ENCODE measurements around the gene MYOG.

MYOG gene

DNA sequence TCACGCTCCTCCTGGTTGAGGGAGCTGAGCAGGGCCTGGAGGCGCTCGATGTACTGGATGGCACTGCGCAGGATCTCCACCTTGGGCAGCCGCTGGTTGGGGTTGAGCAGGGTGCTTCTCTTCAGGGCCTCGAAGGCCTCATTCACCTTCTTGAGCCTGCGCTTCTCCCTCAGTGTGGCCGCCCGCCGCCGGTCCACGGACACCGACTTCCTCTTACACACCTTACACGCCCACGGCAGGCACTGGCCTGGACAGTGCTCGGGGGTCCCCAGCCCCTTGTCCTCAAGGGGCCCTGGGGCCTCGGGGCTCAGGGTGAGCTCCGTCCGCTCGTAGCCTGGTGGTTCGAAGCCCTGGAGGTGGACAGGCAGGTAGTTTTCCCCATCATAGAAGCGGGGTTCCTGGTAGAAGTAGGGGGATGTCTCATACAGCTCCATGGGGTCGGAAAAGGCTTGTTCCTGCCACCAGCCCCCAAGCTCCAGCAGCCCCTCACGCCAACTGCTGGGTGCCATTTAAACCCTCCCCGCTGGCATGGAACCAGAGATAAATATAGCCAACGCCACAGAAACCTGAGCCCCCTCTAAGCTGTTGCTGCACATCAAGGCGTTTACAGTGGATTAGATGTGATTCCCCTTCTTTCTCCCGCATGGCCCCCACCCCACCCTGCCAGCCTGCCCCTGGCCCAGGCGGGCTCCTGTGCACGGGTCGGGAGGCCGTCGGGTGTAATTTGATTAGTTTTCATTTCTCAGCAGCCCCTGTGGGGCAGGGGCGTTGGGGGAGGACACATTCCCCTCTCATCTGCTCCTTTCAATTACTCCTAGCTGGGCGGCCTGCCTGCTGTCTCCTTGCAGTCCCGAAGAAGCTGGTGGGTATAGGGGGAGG lies at the start of gene MYOG:
Gene MYOG, minus strand, starts transcription at position 485 of the 879 bp plus-strand sequence. Its CDS starts 51 bp downstream, at position 434.
- no peak within 1 kb of the TSS for H3K4me3 ChIP-seq (replicated peaks; ENCODE audit: low read depth, low read length)
- no peak for DNase-seq (ENCODE audit: extremely low read depth, low read depth)

DNA sequence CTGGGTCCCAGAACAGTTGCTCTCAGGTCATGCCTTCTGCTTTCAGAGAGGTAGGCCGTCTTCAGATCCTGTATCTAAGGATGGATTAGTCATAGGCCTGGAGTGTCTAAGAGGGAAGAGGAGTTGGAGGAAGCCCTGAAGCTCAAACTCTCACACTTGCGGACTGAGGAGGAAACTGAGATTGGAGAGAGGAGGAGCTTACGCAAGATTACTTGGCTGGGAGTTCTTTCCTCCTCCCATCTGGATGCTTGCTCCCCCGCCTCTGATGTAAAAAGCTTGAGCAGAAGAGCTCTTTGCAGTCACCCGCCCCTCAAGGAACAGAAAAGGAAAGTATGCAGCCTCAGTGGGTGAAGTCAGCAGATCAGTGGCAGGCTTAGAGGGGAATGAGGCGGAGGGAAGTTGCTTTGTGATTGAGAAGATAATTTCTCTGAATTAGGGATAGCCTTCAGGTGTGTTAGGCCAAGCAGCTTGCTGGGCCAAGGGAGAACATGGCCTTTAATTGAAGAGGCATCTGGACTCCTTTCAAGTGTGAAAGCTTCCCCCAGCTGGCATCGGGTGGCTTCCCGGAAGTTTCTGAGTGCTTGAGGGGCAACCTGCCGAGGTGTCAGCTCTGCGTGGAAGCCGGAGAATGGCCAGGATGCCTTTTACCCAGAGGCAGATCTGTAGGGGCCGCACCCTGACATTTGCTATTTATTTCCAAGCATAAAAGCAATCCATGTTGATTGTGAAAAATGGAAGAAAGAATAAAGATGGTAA lies 48.3 kb upstream of the MYOG start:
- no peak for DNase-seq (ENCODE audit: extremely low read depth, low read depth)
- TF ChIP-seq, protein P1, sequence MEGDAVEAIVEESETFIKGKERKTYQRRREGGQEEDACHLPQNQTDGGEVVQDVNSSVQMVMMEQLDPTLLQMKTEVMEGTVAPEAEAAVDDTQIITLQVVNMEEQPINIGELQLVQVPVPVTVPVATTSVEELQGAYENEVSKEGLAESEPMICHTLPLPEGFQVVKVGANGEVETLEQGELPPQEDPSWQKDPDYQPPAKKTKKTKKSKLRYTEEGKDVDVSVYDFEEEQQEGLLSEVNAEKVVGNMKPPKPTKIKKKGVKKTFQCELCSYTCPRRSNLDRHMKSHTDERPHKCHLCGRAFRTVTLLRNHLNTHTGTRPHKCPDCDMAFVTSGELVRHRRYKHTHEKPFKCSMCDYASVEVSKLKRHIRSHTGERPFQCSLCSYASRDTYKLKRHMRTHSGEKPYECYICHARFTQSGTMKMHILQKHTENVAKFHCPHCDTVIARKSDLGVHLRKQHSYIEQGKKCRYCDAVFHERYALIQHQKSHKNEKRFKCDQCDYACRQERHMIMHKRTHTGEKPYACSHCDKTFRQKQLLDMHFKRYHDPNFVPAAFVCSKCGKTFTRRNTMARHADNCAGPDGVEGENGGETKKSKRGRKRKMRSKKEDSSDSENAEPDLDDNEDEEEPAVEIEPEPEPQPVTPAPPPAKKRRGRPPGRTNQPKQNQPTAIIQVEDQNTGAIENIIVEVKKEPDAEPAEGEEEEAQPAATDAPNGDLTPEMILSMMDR (IDR thresholded peaks at IDR 0.05; ENCODE audit: low read depth, low read length, missing control alignments) = no peak
- H3K4me3 ChIP-seq (replicated peaks; ENCODE audit: low read depth, low read length) = no peak overlapping the region

More for the DNA sequence above, at the start of gene MYOG:
- TF ChIP-seq, protein P1 (IDR thresholded peaks at IDR 0.05; ENCODE audit: low read depth, low read length, missing control alignments) = no peak

DNA sequence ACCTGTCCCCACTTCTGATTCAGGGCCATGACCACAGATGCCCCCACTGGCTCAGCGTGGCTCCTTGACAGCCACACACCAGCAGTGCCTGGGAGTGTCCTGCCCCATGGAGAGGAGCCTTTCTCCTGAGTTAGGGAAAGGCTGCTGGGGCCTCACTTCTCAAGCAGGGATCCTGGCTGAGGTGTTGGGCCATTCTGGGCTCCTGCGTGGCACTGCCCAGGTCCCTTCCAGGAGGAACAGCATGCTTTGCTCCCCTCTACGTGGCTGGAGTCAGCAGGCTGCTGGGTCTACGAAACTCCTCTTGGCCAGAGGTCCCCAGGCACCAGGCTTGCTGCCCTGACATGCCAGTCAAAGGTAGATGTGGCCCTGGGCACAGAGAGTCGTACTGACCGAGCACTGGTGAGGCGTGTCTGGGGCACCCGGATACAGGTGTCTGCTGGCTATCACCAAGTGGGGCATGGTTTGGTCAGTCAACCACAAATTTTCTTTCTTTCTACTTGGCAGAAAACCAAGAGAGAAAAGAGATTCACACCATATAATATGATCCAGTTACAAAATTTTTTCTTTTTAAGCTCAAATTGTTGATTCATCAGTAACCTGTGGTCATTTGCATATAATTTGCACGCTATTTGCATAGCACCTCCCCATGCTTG lies 45.9 kb upstream of the MYOG start:
- TF ChIP-seq, protein P1 (IDR thresholded peaks at IDR 0.05; ENCODE audit: low read depth, low read length, missing control alignments) = no peak
- DNase-seq (ENCODE audit: extremely low read depth, low read depth) = no peak
- H3K4me3 ChIP-seq (replicated peaks; ENCODE audit: low read depth, low read length) = no peak overlapping the region

DNA sequence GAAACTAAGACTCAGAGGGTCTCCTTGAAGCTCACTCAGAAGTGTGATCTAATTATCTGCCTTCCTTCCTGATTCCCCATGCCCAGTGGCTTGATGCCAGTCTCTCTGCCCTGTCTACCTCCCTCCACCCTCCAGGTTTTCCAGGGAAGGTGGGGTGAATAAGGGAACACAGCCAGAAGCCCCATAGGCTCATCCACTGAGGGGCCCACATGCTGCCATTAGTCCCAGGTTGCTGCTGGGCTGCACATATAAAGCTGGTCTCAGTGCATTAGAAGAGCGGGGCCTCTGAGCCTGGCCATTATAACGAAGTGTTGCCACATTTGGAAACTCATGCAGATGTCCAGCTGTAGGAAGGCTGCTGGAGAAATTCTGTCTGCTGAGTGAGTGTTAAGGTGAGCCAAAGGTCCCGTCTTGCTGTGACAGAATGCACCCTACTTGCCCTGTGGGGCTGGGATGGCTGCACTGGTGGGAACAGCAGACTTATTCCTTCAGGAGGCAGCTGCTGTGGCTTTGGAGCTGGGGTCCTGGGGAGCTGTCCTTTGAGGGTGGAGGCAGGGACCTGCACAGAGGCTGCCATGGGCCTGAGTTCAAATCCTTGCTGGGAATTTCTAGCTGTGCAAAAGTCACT lies 44.7 kb upstream of the MYOG start:
- TF ChIP-seq, protein P1 (IDR thresholded peaks at IDR 0.05; ENCODE audit: low read depth, low read length, missing control alignments) = no peak
- H3K4me3 ChIP-seq (replicated peaks; ENCODE audit: low read depth, low read length) = no peak overlapping the region
- DNase-seq (ENCODE audit: extremely low read depth, low read depth) = no peak

DNA sequence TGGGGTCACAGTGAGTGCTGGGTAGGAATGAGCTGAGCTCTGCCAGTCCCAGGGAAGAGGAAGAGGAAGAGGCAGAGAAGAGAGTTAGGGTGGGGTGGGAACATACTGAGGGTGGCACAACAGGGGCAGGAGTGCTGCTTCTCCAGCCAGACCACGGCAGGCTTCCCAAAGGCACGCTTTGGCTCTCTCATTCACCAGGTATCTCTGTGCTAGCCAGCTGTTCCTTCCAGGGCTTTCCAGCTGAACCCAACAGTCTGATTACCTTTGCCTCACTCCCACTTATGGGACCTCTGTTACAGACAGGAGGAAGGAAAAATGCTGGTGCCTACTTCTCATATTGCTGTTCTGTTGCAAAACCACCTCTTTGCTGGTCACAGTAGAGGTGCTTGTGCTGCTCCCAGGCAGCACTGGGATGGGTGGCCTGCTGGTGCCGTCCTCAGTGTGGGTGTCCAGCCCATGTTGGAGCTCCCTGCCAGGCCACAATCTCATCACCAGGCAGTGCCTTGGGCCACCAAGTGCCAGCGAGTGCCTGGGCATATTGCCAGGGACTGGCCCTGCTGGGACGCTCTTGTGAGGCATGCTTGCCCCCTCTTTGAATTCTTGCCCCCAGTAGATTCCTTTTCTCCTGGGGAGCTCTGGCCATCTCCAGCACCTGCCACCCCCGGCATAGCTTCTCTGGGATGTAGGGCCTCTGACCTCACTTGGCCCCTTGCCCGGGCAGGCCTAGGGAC lies 43.9 kb upstream of the MYOG start:
- no peak overlapping the region for H3K4me3 ChIP-seq (replicated peaks; ENCODE audit: low read depth, low read length)
- no peak for DNase-seq (ENCODE audit: extremely low read depth, low read depth)
- TF ChIP-seq, protein P1 (IDR thresholded peaks at IDR 0.05; ENCODE audit: low read depth, low read length, missing control alignments) = no peak

All from HFF-Myc (cell line).